Stimulated activated naive CD4-positive, alpha-beta T cell treated with Interleukin-2 at 50 U/mL for 16 hours (primary cell): ENCODE measurements around the gene GALNT11.
"Not testable (repeated sequence)": the region's sequence is repeated elsewhere in the genome, so short reads cannot be mapped to it uniquely, and the experiment has no call there.

ENCODE experiments used
- DNase-seq: peaks from one replicate; lab custom pipeline; 2025; lab: John Stamatoyannopoulos, UW

Gene GALNT11

GRCh38 chr7:152025077-152025936, at the start of gene GALNT11:
Gene GALNT11 (plus strand): TSS chr7:152025674. CDS start chr7:152094228, 68,554 bp downstream.
- DNase-seq, result peak; percentile 83

GRCh38 chr7:151978616-151979015, 46.9 kb upstream of the GALNT11 start:
- DNase-seq, result no peak

- no peak for DNase-seq
These were observed 44.3 kb upstream of the GALNT11 start for GRCh38 chr7:151981223-151981622.

- DNase-seq, result no peak
These were observed 42.7 kb upstream of the GALNT11 start for GRCh38 chr7:151982806-151983205.

- no peak for DNase-seq
These were observed 40.9 kb upstream of the GALNT11 start for GRCh38 chr7:151984612-151985011.

- DNase-seq, result no peak
These were observed 37.5 kb upstream of the GALNT11 start for GRCh38 chr7:151987748-151988529.

GRCh38 chr7:151992375-151992774, 33.1 kb upstream of the GALNT11 start:
- DNase-seq, result peak; percentile 6

- peak; percentile 2 for DNase-seq
These were observed 31.3 kb upstream of the GALNT11 start for GRCh38 chr7:151993977-151994676.

GRCh38 chr7:151999424-152000090, 25.9 kb upstream of the GALNT11 start:
- no peak for DNase-seq

- DNase-seq, result no peak
These were observed 25.3 kb upstream of the GALNT11 start for GRCh38 chr7:152000191-152000590.

GRCh38 chr7:152006336-152006735, 19.1 kb upstream of the GALNT11 start:
- no peak for DNase-seq

GRCh38 chr7:152011860-152012259, 13.6 kb upstream of the GALNT11 start:
- DNase-seq, result no peak

GRCh38 chr7:152013230-152013629, 12.2 kb upstream of the GALNT11 start:
- DNase-seq, result no peak

GRCh38 chr7:152013974-152014373, 11.5 kb upstream of the GALNT11 start:
- no peak for DNase-seq

- DNase-seq, result no peak
These were observed 10.8 kb upstream of the GALNT11 start for GRCh38 chr7:152014722-152015121.

GRCh38 chr7:152015600-152015999, 9.9 kb upstream of the GALNT11 start:
- no peak for DNase-seq

- DNase-seq, result no peak
These were observed 8.5 kb upstream of the GALNT11 start for GRCh38 chr7:152016947-152017346.

GRCh38 chr7:152017683-152018082, 7.8 kb upstream of the GALNT11 start:
- not testable (repeated sequence) for DNase-seq

GRCh38 chr7:152021740-152022139, 3.7 kb upstream of the GALNT11 start:
- DNase-seq, result not testable (repeated sequence)

GRCh38 chr7:152025937-152026890, 740 bp downstream of the GALNT11 start:
- no peak for DNase-seq
